ENCODE data around the gene PRKCZ.

Gene PRKCZ

DNA sequence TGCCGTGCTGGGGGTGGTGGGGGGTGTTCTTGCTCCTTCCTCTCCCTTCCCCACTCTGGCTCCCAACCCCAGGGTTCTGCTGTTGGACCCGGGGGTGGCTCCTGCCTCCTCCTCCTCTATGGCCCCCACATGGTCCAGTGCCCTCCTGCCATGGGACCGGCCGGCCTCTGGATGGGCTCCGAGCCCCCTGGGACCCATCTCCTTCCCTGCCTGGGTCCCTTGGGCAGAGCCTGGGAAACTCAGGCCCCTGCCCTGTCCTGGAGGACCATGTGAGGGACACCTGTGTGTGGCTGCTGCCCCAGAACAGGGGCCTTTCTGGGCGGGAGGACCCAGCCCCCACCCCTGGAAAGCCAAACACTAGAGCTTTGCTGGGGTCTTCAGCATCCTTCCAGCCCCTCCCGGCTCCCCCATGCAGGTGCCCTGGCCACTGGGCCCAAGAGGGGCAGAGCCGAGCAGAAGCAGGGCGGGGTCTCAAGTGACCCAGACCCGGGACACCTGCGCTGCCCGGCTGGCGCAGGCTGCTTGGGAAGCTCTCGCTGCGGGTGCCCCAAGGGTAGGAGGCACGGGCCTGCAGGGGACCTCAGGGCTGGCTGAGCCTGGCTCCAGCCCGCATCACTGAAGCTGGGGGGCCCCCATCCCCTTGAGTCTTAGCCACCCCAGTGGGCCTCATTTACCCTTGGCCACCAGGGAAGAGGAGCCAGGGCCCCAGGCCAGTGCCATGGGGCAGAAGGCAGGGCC, 146.9 kb downstream of the PRKCZ start:
- no peak for DNase-seq (ENCODE audit: low spot score)

DNA sequence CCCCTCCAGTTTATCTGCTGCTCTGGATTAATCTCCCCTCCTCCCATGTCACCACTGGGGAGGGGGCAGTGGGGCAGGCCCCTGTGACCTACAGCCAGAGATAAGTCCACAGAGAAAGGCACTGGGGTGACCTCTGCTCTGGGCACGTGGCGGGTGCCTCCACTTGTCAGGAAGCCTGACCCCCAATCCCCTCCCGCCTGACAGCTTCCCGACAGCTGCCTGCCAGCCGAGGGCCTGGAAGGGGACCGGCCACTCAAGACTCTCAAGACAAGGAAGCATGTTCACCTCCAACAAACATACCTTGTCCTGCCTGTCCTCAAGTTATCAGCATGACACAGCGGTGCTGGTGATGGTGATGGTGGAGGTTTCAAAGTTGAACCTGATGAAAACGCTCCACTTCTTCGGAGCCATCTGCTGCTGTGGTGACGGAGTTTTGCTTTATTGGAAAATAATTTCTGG, 147.5 kb downstream of the PRKCZ start:
- no peak for DNase-seq (ENCODE audit: low spot score)

DNA sequence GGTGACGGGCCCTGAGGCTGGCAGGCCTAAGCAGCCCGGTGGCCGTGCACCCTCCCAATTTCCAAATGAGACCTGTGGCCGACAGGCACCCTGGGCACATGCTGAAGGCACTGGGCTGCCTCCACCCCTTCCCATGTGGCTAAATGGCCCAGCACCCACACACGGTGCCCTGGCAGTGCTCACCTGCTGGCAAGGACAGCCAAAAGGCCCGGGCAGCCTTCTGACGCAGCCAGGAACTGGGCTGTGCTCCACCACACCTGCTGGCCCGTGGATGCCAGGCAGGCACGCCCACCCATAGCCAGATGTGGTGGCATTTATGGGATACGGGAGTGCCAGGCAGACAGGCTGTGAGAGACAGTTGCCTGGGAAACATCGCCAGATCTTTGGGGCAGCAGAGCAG, 148.4 kb downstream of the PRKCZ start:
- DNase-seq (ENCODE audit: low spot score): no peak

DNA sequence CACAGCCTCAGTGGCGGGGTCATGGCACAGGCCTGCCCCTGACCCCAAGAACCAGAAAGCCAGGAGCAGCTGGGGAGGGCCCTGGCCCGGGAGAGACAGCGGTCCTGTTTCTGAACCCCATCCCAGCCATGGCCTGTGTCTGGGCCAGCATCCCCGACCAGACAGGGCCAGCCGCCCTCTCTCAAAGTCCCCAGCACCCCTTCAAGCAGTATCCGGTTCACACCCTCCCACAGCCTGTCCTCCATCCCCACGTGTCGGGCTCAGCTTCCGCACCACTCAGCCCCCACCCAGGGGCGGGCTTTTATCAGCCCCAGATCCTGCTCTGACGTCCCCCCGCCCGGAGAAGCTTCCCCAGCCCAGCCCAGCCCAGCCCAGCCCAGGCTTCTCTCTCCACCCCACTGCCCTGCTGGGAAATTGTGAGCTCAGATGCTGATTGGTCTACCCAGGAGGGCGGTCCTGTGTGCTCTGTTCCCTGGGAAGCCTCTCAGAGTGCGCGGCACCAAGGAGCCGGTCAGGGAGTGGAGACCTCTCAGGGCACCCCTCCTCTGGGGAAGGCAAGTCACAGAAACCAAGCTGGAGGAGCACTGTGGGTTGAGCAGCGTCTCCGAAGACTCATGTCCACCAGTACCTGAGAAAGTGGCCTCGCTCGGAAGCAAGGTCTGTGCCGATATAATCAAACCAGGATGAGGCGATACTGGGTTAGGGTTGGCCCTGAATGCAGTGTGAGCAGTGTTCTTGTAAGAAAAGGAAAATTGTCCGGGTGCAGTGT, 149.0 kb downstream of the PRKCZ start:
- DNase-seq (ENCODE audit: low spot score): peak; percentile 86

DNA sequence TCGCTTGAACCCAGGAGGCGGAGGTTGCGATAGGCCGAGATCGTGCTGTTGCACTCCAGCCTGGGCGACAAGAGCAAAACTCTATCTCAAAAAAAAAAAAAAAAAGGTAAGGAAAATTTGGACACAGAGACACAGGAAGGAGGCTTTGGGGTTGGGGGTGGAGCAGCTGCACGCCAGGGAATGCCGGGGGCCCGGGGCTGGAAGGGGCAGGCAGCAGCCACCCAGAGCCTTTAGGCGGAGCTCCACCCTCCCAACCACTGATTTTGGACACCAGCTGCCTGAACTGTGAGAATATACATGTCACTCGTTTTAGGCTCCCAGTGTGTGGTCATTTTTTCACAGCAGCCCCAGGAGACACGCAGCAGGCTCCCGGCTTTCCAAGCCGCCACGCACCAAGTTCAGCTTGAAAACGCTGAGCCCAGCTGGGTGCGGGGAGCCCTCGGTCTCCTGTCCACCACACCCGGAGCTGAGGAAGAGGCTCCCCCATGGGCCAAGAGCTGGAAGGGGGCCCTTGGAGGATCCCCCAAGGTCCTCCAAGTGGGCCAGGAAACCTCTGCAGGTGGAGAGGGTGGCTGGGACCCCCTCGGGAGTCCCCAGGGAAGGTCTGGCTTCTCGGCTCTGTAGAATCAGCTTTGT, 150.2 kb downstream of the PRKCZ start:
- DNase-seq (ENCODE audit: low spot score): no peak

DNA sequence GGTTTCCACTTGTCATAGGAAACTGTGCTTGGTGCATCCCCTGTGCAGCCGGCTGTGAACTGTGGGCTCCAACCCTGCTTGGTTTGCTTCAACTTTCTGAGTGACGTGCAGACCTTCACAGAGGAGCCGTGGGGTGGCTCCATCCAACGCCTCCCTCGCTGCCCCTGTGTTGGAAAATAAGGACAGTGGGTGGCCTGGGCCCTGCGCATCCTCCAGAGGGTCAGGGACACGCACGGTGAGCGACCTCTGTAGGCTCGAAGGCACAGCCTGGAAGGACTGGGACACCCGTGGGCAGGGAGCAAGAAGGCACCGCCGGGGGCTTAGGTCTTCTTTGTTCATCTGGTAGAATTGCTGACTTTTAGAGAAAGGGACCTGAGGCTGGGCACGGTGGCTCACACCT, 150.9 kb downstream of the PRKCZ start:
- no peak for DNase-seq (ENCODE audit: low spot score)

DNA sequence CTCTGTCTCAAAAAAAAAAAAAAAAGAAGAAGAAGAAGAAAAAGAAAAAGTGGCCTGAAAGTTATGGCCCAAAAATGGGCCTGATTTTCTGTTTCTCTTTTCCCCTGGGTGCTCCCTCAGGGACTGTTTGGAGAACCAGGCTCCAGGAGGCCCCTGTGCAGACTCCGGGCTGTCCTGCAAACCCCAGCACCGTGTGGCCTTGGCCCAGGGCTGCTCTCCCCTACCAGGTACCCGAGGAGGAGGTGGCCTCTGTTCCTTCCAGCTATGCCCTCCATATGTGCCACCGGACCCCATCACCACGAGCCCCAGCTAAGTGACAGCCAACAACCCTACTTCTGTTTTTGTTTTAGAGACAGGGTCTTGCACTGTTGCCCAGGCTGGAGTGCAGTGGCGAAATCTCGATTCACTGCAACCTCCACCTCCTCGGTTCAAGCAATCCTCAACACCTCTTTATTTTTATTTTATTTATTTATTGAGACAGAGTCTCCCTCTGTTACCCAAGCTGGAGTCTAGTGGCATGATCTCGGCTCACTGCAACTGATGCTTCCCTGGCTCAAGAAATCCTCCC, 151.9 kb downstream of the PRKCZ start:
- DNase-seq (ENCODE audit: low spot score): no peak

DNA sequence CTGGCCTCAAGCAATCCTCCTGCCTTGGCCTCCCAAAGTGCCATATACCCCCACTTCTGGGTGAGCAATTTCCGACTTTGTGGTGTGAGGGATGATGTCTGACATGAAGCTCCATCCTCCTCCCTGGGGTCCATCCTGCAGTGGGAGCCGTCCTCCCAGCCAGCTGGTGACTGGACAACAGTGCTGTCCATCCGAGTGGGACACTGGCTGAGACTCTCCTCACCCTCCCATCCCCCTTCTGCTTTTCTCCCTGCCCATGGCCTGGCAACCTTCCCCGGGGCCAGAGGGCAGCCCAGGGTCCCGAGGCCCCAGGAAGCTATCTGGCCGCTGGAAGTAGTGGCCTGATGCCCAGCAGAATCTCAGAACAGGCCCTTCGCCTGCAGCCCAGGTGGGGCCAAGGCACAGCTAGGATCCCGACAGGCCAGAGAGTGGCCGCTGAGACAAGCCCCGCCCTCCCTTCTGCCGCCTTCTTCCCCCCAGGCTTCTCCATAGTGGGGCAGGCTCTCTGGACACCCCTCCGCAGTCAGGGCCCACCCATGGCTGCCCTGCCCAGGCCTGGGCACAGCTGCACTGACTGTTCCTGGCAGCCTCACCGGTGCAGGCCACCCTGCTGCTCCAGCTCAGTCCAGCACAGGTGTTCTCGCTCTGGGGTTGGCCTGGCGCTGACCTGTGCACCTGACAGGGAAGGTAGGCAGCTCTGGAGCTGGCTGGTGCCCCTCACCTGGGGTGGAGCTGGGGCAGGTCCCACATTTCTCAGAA, 152.8 kb downstream of the PRKCZ start:
- no peak for DNase-seq (ENCODE audit: low spot score)

DNA sequence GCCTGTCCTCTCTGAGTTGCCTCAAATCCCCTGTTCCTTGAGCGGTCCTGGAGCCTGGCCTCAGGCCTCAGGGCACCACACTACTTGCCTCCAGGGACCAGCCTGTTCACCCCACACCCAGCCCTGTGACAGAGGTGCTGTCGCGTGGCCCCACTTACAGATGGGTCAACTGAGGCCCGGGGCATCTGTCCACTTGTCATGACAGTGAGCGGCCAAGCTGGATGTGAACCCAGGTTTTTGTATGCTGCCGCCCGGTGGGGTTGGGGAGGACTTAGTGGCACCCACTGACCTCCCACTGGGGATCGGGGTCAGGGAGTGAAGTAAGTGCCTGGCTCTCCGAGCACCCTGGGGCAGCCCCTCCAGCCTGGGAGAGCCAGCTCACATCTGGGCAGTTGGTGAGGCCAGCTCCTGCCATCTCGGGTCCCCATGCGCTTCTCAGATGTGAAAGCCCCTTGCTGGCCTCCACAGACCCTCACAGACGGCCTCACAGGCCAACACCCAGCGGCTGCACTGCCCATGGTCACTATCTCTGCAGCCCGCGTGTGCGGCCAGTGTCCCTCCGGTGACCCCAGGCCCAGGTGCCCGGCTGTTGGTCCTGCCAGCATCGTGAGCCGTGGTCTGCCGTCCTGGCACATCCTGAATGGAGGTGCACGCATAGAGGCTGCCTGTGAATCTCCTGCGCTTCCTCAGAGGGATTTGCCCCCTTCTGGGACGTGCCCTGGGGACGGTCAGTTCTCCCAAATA, 153.6 kb downstream of the PRKCZ start:
- DNase-seq (ENCODE audit: low spot score): no peak

DNA sequence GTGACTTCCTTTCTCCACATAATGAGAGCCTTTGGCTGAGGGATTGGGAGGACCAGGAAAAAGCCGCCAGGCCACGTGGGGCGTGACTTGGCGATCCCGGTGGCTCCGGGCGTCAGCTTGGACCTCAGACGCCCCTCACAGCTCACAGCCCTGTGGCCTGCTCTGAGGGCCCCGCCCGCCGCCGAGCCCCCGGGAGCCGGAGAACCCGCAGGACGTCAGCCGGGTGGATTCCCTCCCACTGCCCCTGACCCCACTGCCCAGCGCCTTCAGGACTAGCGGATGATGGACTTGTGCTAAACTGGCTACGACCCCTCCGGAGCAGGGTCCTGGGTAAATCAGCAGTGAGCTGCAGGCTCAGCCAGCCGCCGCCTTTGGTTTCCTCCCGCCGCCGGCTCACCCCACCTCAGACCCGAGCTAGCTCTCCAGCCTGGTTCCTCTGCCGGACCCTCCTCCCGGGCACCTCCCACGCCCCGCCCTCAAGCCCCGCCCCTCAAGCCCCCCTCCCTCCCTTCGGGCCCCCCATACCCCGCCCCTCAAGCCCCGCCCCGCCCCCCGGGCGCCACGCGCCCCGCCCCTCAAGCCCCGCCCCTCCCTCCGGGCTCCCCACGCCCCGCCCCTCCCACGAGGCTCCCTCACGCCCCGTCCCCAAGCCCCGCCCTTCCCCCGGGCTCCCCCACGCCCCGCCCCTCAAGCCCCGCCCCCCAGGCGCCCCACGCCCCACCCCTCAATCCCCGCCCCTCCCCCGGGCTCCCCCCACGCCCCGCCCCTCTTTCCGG, 154.4 kb downstream of the PRKCZ start:
- no peak for DNase-seq (ENCODE audit: low spot score)

DNA sequence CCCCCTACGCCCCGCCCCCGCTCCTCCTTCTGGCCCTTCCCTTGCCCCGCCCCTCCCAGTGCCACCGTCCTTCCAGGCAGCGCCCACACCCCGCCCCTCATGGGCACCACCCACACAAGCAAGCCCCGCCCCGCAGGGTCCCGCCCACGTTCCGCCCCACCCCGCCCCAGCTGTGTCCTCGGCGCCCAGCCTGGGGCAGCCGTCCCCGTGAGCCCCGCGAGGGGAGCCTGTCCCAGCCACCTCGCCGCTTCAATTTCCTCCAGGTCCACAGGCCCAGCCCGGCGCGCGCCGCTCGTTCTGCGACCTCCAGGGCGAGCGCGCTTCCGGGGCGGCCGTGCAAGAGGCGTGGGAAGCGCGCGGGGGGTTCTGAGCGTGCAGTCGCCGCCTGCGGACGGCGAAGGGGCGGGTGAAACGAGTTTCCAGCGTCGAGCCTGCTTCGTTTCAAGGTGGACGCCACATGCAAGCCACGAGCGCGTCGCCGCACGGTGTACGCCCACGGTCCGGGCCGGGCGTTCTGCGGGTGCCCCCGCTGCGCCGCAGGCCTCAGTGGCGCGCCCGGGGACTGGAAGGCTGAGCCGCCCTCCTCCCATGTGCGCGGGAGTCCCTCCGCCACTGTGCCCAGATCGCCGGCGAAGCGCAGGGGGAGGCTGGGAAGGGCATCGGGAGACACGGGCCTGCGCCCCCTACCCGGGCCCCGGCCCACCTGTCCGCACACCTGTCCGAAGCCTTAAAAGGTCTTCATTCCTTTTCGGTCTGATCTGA, 155.2 kb downstream of the PRKCZ start:
- peak; percentile 95 for DNase-seq (ENCODE audit: low spot score)

DNA sequence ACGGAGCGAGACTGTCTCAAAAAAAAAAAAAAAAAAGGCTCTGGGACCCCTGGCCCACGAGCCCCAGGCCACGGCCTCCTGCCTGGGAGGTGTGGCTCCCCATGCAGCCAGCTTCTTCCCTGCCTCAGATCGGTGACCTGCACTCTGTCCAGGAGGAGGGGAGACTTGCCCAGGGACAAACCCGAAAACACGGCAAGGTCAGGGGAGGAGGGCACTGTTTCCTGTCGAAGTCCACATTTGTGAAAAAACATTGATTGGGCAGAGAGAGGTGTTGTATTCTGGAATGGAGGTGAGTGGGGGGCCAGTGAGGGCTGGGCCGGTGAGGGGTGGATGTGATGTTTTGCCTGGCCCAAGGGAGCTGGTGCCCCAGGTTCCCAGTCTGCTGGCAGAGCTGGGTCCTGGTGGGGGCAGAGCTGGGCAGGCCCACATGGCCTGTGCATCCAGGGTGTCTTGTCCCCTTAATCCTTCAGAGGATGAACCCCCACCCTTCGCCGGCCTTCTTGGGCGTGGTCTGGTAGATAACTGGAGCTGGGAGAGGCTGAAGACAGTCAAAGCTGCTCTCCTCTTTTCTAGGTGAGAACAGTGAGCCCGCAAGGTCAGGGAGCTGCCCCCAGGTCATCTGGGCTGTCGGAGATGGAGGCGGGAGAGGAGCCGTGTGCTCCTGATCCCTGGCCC, 156.7 kb downstream of the PRKCZ start:
- no peak for DNase-seq (ENCODE audit: low spot score)

DNA sequence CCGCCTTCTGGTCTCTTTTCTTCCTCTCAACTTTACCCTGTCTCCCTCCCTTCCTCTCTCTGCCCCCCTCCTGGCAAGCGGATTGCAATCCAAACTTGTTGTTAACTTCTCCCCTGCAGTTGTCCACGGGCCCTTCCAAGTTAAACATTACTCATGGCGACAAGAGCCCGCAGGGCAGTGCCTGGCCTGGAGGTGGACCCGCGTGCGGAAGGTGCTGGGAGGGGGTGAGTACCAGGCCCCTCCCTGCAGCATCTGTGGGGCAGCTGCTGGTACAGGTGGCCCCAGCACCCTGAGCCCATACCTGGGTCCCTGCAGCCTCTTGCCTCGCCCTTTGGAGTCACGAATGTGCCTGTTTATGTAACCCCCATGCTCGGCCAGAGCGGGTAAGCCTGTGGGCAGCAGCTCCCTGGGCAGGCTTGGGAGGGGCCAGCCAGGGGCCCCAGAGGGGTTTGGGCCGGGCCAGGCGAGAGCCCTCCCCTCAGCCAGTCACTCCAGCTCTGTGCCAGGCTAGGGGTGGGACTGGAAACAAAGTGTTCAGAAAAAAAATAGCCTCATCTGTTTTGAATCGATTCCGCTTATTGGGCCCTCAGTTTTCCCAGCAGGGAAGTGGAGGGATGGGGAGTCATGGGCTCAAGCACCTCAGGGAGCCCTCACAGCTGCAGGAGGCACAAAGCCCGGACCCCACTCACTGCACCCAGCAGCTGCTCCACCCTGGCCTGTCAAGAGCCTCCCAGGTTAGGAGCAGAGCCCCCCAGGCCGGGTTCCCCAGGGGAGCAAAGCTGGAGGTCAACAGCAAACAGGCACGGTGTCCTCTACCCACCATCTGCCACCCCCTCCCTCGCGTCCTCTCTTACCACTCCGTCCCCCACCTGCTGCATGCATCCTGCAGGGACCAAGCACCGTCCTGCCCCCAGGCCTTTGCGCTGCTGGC, 158.4 kb downstream of the PRKCZ start:
- no peak for DNase-seq (ENCODE audit: low spot score)

DNA sequence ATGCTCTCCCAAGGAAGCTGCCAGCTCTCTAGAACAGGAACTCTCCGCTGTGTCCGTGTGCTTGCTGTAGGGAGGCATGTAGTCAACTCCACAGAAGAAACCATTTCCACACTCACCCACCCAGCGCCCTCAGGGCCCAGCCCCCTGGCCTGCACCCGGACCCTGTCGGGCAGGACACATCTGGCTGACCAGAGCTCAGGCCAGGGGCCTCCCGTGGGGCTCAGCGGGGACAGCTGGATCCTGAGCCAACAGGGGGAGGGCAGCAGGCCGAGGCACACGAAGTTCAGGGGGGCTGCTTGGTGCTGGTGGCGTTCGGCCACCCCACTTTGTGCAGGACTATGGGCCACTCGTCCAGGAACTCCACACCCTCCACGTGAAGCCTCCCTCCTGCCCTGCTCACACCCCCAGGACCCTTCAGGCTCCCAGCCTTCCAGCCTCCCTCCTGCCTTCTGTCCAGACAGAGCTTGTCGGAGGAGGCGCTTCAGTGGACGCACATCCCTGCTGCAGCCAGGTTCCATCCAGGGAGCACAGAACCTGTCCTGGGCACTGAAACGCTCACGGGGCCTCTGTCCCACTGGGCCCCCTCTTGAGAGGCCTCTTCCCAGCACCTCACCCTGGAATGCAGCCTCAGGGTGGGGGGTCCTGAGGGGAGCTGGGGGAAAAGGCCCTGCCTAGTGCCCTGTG, 159.3 kb downstream of the PRKCZ start:
- DNase-seq (ENCODE audit: low spot score): no peak

DNA sequence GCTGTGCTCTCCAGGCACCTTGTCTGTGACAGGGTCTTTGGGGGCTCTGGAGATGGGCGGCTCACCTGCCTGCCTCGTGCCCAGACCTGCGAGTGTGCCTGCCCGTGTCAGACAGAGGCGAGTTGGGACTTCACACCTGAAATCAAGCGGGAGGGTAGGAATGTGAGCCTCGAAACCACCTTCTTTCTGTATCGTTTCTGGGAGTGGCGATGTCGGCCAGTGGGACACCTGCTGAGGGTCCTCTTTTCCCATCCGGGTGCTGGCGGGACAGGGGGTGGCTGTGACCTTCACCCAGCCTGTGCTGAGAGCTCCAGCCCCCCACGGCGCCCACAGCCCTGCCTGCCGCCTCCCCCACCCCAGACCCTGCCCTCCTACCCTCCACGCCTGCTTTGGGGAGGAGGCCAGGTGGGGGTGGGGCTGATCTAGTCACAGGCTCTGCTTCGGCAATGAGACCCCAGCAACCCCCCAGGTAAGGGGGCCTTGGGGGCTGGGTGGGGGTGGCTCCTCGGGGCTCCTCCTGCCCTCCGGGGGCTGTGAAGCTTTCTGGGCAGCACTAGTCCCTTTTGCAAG, 160.0 kb downstream of the PRKCZ start:
- DNase-seq (ENCODE audit: low spot score): no peak

DNA sequence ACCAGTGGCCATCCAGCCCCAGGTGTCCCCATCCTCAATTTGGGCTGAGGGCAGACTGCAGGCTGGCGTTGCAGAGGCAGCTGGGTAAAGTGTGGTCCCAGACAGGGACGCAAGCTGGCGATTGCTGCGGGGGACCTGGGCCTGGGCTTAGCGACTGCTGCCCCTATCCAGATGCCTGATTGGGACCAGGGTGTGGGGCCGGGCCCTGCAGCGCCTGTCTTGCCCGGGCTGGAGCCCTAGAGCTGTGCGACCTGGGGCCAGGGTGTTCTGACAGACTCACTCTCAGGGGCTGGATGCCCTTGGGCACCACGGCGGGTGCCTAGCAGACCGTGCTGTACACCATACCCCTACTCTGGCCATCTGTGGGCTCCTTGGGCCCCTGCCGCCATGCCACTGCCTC, 160.6 kb downstream of the PRKCZ start:
- DNase-seq (ENCODE audit: low spot score): no peak

DNA sequence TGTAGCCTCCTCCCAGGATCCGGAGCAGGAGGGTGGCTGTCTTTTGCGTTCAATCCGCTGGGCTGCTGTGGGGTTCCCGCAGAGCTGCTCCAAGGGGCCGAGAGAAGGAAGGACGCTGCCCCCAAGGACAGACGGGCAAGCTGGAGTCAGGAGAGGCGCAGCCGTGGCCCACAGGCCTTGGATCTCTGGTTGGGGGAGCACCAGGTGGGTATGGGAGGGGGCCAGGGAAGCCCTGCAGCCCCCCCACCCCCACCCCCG, 162.0 kb downstream of the PRKCZ start:
- DNase-seq (ENCODE audit: low spot score): no peak

All from CD4-positive, alpha-beta T cell treated with Interleukin-15 for 4 hours (primary cell).